PC-9 (cell line): ENCODE data around the gene STARD13.

Experiments used
- CTCF ChIP-seq: fragments of 200-600 bp; sonication (generic); conservative IDR thresholded peaks from 2 replicates; pipeline ENCODE4 v1.6.1; 2017; ENCODE audit warnings: mixed run types, antibody characterized with exemption, mild to moderate bottlenecking, moderate library complexity
- EZH2 ChIP-seq: fragments of 200-600 bp; sonication (generic); IDR thresholded peaks from 2 replicates; pipeline ENCODE4 v1.8.0; 2017; ENCODE audit warnings: antibody characterized with exemption, low read depth

DNA sequence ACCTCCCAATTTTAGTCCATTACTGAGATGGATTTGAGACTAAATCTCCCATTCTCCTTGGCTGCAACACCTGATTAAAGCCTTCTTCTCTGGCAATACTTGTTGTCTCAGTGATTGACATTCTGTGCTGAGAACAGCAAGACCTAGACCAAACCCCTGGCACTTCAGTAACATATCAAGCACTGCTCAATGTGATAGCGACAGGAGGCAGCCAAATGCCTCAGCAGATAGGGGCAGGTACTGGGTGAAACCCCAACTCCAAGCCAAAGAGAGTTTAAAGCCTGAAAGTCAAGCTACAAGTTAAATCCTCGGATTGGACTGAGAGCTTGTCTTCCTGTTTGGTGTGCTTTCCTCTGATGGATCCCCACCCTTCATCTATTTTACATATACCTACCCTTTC, 52.7 kb downstream of the STARD13 start:
- TF ChIP-seq CTCF: no peak
- TF ChIP-seq EZH2: no peak
